HepG2 (cell line): ENCODE measurements around the gene SOCS1. TPM values are rescaled to one million over a fixed set of nuclear protein-coding genes. Genes with fewer than 3 reads are reported as not detected.
A peak's percentile ranks its signal among the peaks of the same experiment; 100 is the strongest.

Source experiments
- BRCA1 ChIP-seq: sonication (generic); formaldehyde crosslinking; IDR thresholded peaks from 2 replicates; pipeline ENCODE4 v1.4.0; 2020; ENCODE audit warnings: missing genetic modification reagents
- CEBPG ChIP-seq: IDR thresholded peaks from 2 replicates; pipeline ENCODE4 v1.6.1; 2016
- EHMT2 ChIP-seq: fragments of 200-600 bp; sonication (generic); IDR thresholded peaks from 2 replicates; pipeline ENCODE4 v1.7.0; 2017; ENCODE audit warnings: antibody characterized with exemption, low read depth, low read length, borderline replicate concordance
- FOXK1 ChIP-seq: sonication (generic); formaldehyde crosslinking; IDR thresholded peaks from 2 replicates; pipeline ENCODE4 v1.4.0; 2020; ENCODE audit warnings: low read depth, missing genetic modification reagents, borderline replicate concordance
- GMEB2 ChIP-seq: IDR thresholded peaks from 2 replicates; pipeline ENCODE4 v1.6.1; 2016; ENCODE audit warnings: missing biosample characterization, missing genetic modification reagents, low read depth
- GZF1 ChIP-seq: sonication (generic); formaldehyde crosslinking; IDR thresholded peaks from 2 replicates; pipeline ENCODE4 v1.5.1; 2020; ENCODE audit warnings: mild to moderate bottlenecking, missing genetic modification reagents
- IRX3 ChIP-seq: sonication (generic); formaldehyde crosslinking; IDR thresholded peaks from 2 replicates; pipeline ENCODE4 v1.8.1; 2023; ENCODE audit warnings: mild to moderate bottlenecking, low read depth, missing genetic modification reagents, borderline replicate concordance
- KLF11 ChIP-seq: IDR thresholded peaks from 2 replicates; pipeline ENCODE4 v1.6.1; 2016; ENCODE audit warnings: missing compliant biosample characterization
- KLF16 ChIP-seq, 2 experiments: sonication (generic) in 1 of 2; formaldehyde crosslinking in 1 of 2; IDR thresholded peaks; 2 replicates each; pipeline versions ENCODE4 v1.6.1 to v1.8.0; 2016 to 2023; ENCODE audit warnings: missing genetic modification reagents in 2 of 2, missing compliant biosample characterization in 1 of 2
- NFE2L2 ChIP-seq: fragments of 150-350 bp; IDR thresholded peaks from 2 replicates; pipeline ENCODE4 v1.6.1; 2014; ENCODE audit warnings: low read length
- PHF20 ChIP-seq: sonication (generic); formaldehyde crosslinking; IDR thresholded peaks from 2 replicates; pipeline ENCODE4 v1.5.0; 2020; ENCODE audit warnings: mild to moderate bottlenecking, missing genetic modification reagents
- SRY ChIP-seq: sonication (generic); formaldehyde crosslinking; IDR thresholded peaks from 2 replicates; pipeline ENCODE4 v1.8.0; 2022; ENCODE audit warnings: mild to moderate bottlenecking, missing genetic modification reagents
- STAT5B ChIP-seq: sonication (generic); formaldehyde crosslinking; IDR thresholded peaks from 2 replicates; pipeline ENCODE4 v1.4.0; 2020; ENCODE audit warnings: missing genetic modification reagents
- TCF12 ChIP-seq, 2 experiments: fragments of 450-650 bp in 1 of 2; sonication (generic) in 1 of 2; formaldehyde crosslinking in 1 of 2; IDR thresholded peaks; 2 replicates each; pipeline versions ENCODE4 v1.6.1 to v1.8.0; 2017 to 2022; ENCODE audit warnings: antibody characterized with exemption in 1 of 2, mild to moderate bottlenecking in 1 of 2, missing genetic modification reagents in 1 of 2, moderate library complexity in 1 of 2
- THRA ChIP-seq: sonication (generic); formaldehyde crosslinking; IDR thresholded peaks from 2 replicates; pipeline ENCODE4 v1.4.0; 2020; ENCODE audit warnings: missing genetic modification reagents, borderline replicate concordance
- U2AF2 ChIP-seq: fragments of 200-400 bp; formaldehyde crosslinking; IDR thresholded peaks from 2 replicates; pipeline ENCODE4 v1.6.1; 2017; ENCODE audit warnings: low read depth, mild to moderate bottlenecking, low read length
- WIZ ChIP-seq: sonication (generic); formaldehyde crosslinking; IDR thresholded peaks from 2 replicates; pipeline ENCODE4 v1.5.1; 2020; ENCODE audit warnings: mild to moderate bottlenecking, missing genetic modification reagents
- ZBTB14 ChIP-seq: sonication (generic); formaldehyde crosslinking; IDR thresholded peaks from 2 replicates; pipeline ENCODE4 v1.4.0; 2020; ENCODE audit warnings: missing genetic modification reagents
- ZNF335 ChIP-seq: sonication (generic); formaldehyde crosslinking; IDR thresholded peaks from 2 replicates; pipeline ENCODE4 v1.4.0; 2020; ENCODE audit warnings: missing genetic modification reagents
- ZNF337 ChIP-seq: sonication (generic); formaldehyde crosslinking; IDR thresholded peaks from 2 replicates; pipeline ENCODE4 v1.5.1; 2020; ENCODE audit warnings: missing genetic modification reagents, low read depth, mild to moderate bottlenecking, borderline replicate concordance
- ZNF33B ChIP-seq: sonication (generic); formaldehyde crosslinking; IDR thresholded peaks from 2 replicates; pipeline ENCODE4 v1.5.1; 2020; ENCODE audit warnings: mild to moderate bottlenecking, missing genetic modification reagents
- ZNF558 ChIP-seq: sonication (generic); formaldehyde crosslinking; IDR thresholded peaks from 2 replicates; pipeline ENCODE4 v1.9.0; 2022; ENCODE audit warnings: mild to moderate bottlenecking, missing genetic modification reagents, borderline replicate concordance
- ZNF572 ChIP-seq: sonication (generic); formaldehyde crosslinking; IDR thresholded peaks from 2 replicates; pipeline ENCODE4 v1.5.1; 2020; ENCODE audit warnings: mild to moderate bottlenecking, missing genetic modification reagents
- ZNF589 ChIP-seq: sonication (generic); formaldehyde crosslinking; conservative IDR thresholded peaks from 2 replicates; pipeline ENCODE4 v1.8.0; 2022; ENCODE audit warnings: mild to moderate bottlenecking, moderate library complexity, missing genetic modification reagents
- ZNF616 ChIP-seq: sonication (generic); formaldehyde crosslinking; IDR thresholded peaks from 2 replicates; pipeline ENCODE4 v1.5.0; 2020; ENCODE audit warnings: low read depth, mild to moderate bottlenecking, missing genetic modification reagents
- ZNF670 ChIP-seq: sonication (generic); formaldehyde crosslinking; IDR thresholded peaks from 2 replicates; pipeline ENCODE4 v1.8.0; 2022; ENCODE audit warnings: mild to moderate bottlenecking, missing genetic modification reagents, borderline replicate concordance
- ZNF678 ChIP-seq: sonication (generic); formaldehyde crosslinking; IDR thresholded peaks from 2 replicates; pipeline ENCODE4 v1.4.0; 2020; ENCODE audit warnings: mild to moderate bottlenecking, missing genetic modification reagents
- ZSCAN29 ChIP-seq: sonication (generic); formaldehyde crosslinking; conservative IDR thresholded peaks from 2 replicates; pipeline ENCODE4 v1.4.0; 2020; ENCODE audit warnings: mild to moderate bottlenecking, missing genetic modification reagents
- ZZZ3 ChIP-seq: sonication (generic); formaldehyde crosslinking; IDR thresholded peaks from 2 replicates; pipeline ENCODE4 v1.4.0; 2020; ENCODE audit warnings: missing genetic modification reagents, mild to moderate bottlenecking, borderline replicate concordance
- polyA plus RNA-seq, 8 experiments: library from polyadenylated mRNA; depleted of rRNA in 3 of 8; stranded (reverse) in 7 of 8; unstranded in 1 of 8; fragments of >200 nt; fragmentation: Illumina TruSeq in 4 of 8; extraction: Trizol in 4 of 8; gene quantifications; 2 replicates each; pipeline versions ENCODE4 v1.2.1 to v1.2.3, GENCODE V29; 2011 to 2016; ENCODE audit warnings: low read depth in 4 of 8, missing spikeins in 1 of 8, mixed read lengths in 1 of 8; ENCODE audit not compliant: insufficient read depth in 1 of 8
- total RNA-seq, 5 experiments: library from RNA; depleted of rRNA; stranded (reverse); fragments of >200 nt; fragmentation: Illumina TruSeq; extraction: Trizol; gene quantifications; 2 replicates each; pipeline ENCODE4 v1.2.3, GENCODE V29; 2016; ENCODE audit warnings: low read depth in 1 of 5

SOCS1 gene
- total and polyA plus RNA-seq, 2 of the 13 experiments (the other 11 are each of a cell fraction or from before 2014, with no cell fraction given) = 5.3 to 6.3 TPM

GRCh38 chr16:11256661-11257130, 692 bp upstream of the SOCS1 start (continued):
- TF ChIP-seq ZNF337 (CRISPR knock-in tag) = 0 out of 2 replicates have a peak, but pooled peaks have one; percentile 20
- TF ChIP-seq ZNF33B (CRISPR knock-in tag) = peak; percentile 9; the same call in 1 of the 2 replicates
- peak; percentile 76; the same call in 1 of the 2 replicates for TF ChIP-seq GZF1 (CRISPR knock-in tag)
- TF ChIP-seq KLF16 (CRISPR knock-in tag; IDR thresholded peaks at IDR 0.05) = no peak
- TF ChIP-seq IRX3 (CRISPR knock-in tag) = no peak
- no peak for TF ChIP-seq ZNF572
- TF ChIP-seq ZNF678 (CRISPR knock-in tag) = no peak
- no peak for TF ChIP-seq BRCA1
- TF ChIP-seq ZNF335 (CRISPR knock-in tag) = no peak
- TF ChIP-seq ZNF558 (CRISPR knock-in tag) = no peak; the same call in 1 of the 2 replicates
- TF ChIP-seq TCF12 (IDR thresholded peaks at IDR 0.05) = no peak
- TF ChIP-seq TCF12 (CRISPR knock-in tag; IDR thresholded peaks at IDR 0.05) = no peak
- TF ChIP-seq SRY (CRISPR knock-in tag) = 0 out of 2 replicates have a peak, but pooled peaks have one; percentile 16
- no peak for TF ChIP-seq ZBTB14 (CRISPR knock-in tag)
- TF ChIP-seq ZSCAN29 = no peak
- TF ChIP-seq NFE2L2 = no peak
- TF ChIP-seq ZNF670 (CRISPR knock-in tag) = peak; percentile 99
- TF ChIP-seq THRA (CRISPR knock-in tag) = 0 out of 2 replicates have a peak, but pooled peaks have one; percentile 35
- no peak for TF ChIP-seq EHMT2
- peak; percentile 20; the same call in 1 of the 2 replicates for TF ChIP-seq WIZ (CRISPR knock-in tag)
- TF ChIP-seq PHF20 = no peak
- peak; percentile 11; the same call in 1 of the 2 replicates for TF ChIP-seq ZNF589 (CRISPR knock-in tag)
- no peak for TF ChIP-seq FOXK1 (CRISPR knock-in tag)
- TF ChIP-seq GMEB2 (CRISPR knock-in tag) = no peak
- 0 out of 2 replicates have a peak, but pooled peaks have one; percentile 27 for TF ChIP-seq ZNF616 (CRISPR knock-in tag)
- TF ChIP-seq U2AF2 = no peak
- no peak for TF ChIP-seq KLF11
- TF ChIP-seq CEBPG = no peak
- TF ChIP-seq STAT5B (CRISPR knock-in tag) = 0 out of 2 replicates have a peak, but pooled peaks have one; percentile 19
- no peak for TF ChIP-seq ZZZ3 (CRISPR knock-in tag)
